OCI-LY7 (cell line): Measurements from ENCODE around the gene ZNF512. TPM values are rescaled to one million over a fixed set of nuclear protein-coding genes. Genes with fewer than 3 reads are reported as not detected.

ENCODE experiments used
- BruUV-seq: library from RNA; stranded (reverse); fragments of 400-500 nt; replicated peaks from 2 replicates; lab custom pipeline; 2021; lab: Mats Ljungman, UMichigan
- CTCF ChIA-PET: fragments of 300-600 bp; sonication (Branson Sonifier 250); formaldehyde crosslinking; loops from one replicate; lab custom pipeline; 2022; ENCODE audit warnings: antibody characterized with exemption; ENCODE audit not compliant: unreplicated experiment; lab: Charles Lee
- POLR2A ChIA-PET: fragments of 300-600 bp; sonication (Branson Sonifier 250); formaldehyde crosslinking; loops from one replicate; lab custom pipeline; 2022; ENCODE audit warnings: antibody characterized with exemption; lab: Charles Lee
- DNase-seq: peaks from one replicate; pipeline ENCODE4 v3.0.0-alpha.2; 2015; ENCODE audit warnings: low spot score
- H2AFZ ChIP-seq: fragments of 200-600 bp; sonication (generic), shearing (Covaris generic); 2 replicates; pipeline ENCODE4 v1.6.1; 2014; ENCODE audit warnings: mild to moderate bottlenecking, antibody characterized with exemption, low read length, moderate library complexity
- H3K27ac ChIP-seq: fragments of 200-600 bp; sonication (generic); 2 replicates; pipeline ENCODE4 v1.5.1; 2014; ENCODE audit warnings: mixed run types, low read depth, mild to moderate bottlenecking, moderate library complexity, low read length, inconsistent platforms; ENCODE audit not compliant: poor library complexity, severe bottlenecking
- H3K36me3 ChIP-seq: fragments of 200-600 bp; sonication (generic); 2 replicates; pipeline ENCODE4 v1.6.1; 2014; ENCODE audit warnings: mild to moderate bottlenecking, antibody characterized with exemption, low read length, moderate library complexity, mixed read lengths; ENCODE audit not compliant: insufficient read depth
- H3K4me1 ChIP-seq: fragments of 200-600 bp; sonication (generic); 2 replicates; pipeline ENCODE4 v1.5.1; 2014; ENCODE audit warnings: mild to moderate bottlenecking, low read length; ENCODE audit not compliant: insufficient read depth, poor library complexity, severe bottlenecking
- H3K4me2 ChIP-seq: fragments of 200-600 bp; sonication (generic); 2 replicates; pipeline ENCODE4 v1.6.1; 2014; ENCODE audit warnings: mild to moderate bottlenecking, low read length
- H3K4me3 ChIP-seq: fragments of 200-600 bp; sonication (generic); 2 replicates; pipeline ENCODE4 v1.5.1; 2014; ENCODE audit warnings: mild to moderate bottlenecking, low read depth, low read length; ENCODE audit not compliant: poor library complexity, severe bottlenecking
- H3K79me2 ChIP-seq: fragments of 200-600 bp; sonication (generic); 2 replicates; pipeline ENCODE4 v1.6.1; 2016; ENCODE audit warnings: low read depth, mild to moderate bottlenecking, low read length, moderate library complexity, mixed read lengths; ENCODE audit not compliant: insufficient read depth
- H3K9me2 ChIP-seq: fragments of 200-600 bp; sonication (generic); 2 replicates; pipeline ENCODE4 v1.6.1; 2016; ENCODE audit warnings: mild to moderate bottlenecking, low read length, mixed read lengths; ENCODE audit not compliant: insufficient read depth
- H3K9me3 ChIP-seq: fragments of 200-600 bp; sonication (generic); 2 replicates; pipeline ENCODE4 v1.6.1; 2014; ENCODE audit warnings: mild to moderate bottlenecking, mixed run types, low read length, mixed read lengths
- H4K20me1 ChIP-seq: fragments of 200-600 bp; sonication (generic); 2 replicates; pipeline ENCODE4 v1.6.1; 2014; ENCODE audit warnings: mild to moderate bottlenecking, antibody characterized with exemption, low read length, moderate library complexity, mixed read lengths; ENCODE audit not compliant: insufficient read depth
- CTCF ChIP-seq: fragments of 200-600 bp; sonication (generic); conservative IDR thresholded peaks from 2 replicates; pipeline ENCODE4 v1.5.1; 2014; ENCODE audit warnings: mild to moderate bottlenecking, antibody characterized with exemption, low read length, moderate library complexity, mixed read lengths
- EZH2phosphoT487 ChIP-seq: fragments of 200-600 bp; sonication (generic); IDR thresholded peaks from 2 replicates; pipeline ENCODE4 v1.6.1; 2018; ENCODE audit warnings: low read depth, borderline replicate concordance, mild to moderate bottlenecking, mixed run types, antibody characterized with exemption, low read length, moderate library complexity, mixed read lengths
- intact Hi-C: fragments of 100-400 bp; cut with micrococcal nuclease; formaldehyde crosslinking; loops from one replicate; pipeline ENCODE4 v1.10.0; 2022; ENCODE audit not compliant: unreplicated experiment
- total RNA-seq, 2 experiments: library from RNA; depleted of rRNA in 1 of 2; stranded (reverse); fragments of >200 nt in 1 of 2; shearing (Covaris generic) in 1 of 2; gene quantifications; 2 replicates each; pipeline ENCODE4 v1.2.3, GENCODE V29; 2014 to 2022

The ZNF512 gene
- total RNA-seq, 2 experiments from 2014 or later: 40.7 to 57.8 TPM

GRCh38 chr2:27569398-27569797 lies 13.4 kb upstream of the ZNF512 start:
- Histone ChIP-seq H3K79me2 (no peaks in the 10 kb centered on the region), H3K27ac (no peak overlapping the region), H3K9me2 (no peaks in the 10 kb centered on the region), H3K4me3 (no peak overlapping the region), H4K20me1 (no peaks in the 10 kb centered on the region), H3K9me3 (no peaks in the 10 kb centered on the region), H2AFZ (no peak overlapping the region), H3K4me2 (no peak overlapping the region), H3K4me1 (no peaks in the 10 kb centered on the region), H3K36me3 (no peaks in the 10 kb centered on the region)
- POLR2A ChIA-PET: no interaction called here
- DNase-seq: no peak
- CTCF ChIA-PET: no interaction called here
- no peak for TF ChIP-seq CTCF
- no peak for TF ChIP-seq EZH2phosphoT487
- no TSS peak for BruUV-seq
- intact Hi-C loops: no loop called here

- Histone ChIP-seq H2AFZ (no peak overlapping the region), H3K4me2 (no peak overlapping the region), H3K4me1 (no peaks in the 10 kb centered on the region), H3K27ac (no peak overlapping the region), H4K20me1 (no peaks in the 10 kb centered on the region), H3K4me3 (no peak overlapping the region), H3K36me3 (no peaks in the 10 kb centered on the region), H3K79me2 (no peaks in the 10 kb centered on the region), H3K9me2 (no peaks in the 10 kb centered on the region), H3K9me3 (no peaks in the 10 kb centered on the region)
- intact Hi-C loops: no loop called here
- BruUV-seq: no TSS peak
- DNase-seq: no peak
- ChIA-PET POLR2A (interaction anchor here (1.4 kb wide), 1 partner anchor 14 kb away, joined by 3 read pairs; no protein-coding TSS in a partner anchor), CTCF (interaction anchor here (0.9 kb wide), 1 partner anchor 139 kb away, joined by 3 read pairs; no protein-coding TSS in a partner anchor)
- TF ChIP-seq CTCF (no peak), EZH2phosphoT487 (no peak)
Measured at GRCh38 chr2:27571197-27571596, 11.6 kb upstream of the ZNF512 start.

GRCh38 chr2:27571681-27572080 lies 11.2 kb upstream of the ZNF512 start:
- intact Hi-C loops: no loop called here
- Histone ChIP-seq H3K79me2 (no peaks in the 10 kb centered on the region), H3K4me3 (no peak overlapping the region), H4K20me1 (no peaks in the 10 kb centered on the region), H3K9me2 (no peaks in the 10 kb centered on the region), H3K36me3 (no peaks in the 10 kb centered on the region), H3K4me2 (no peak overlapping the region), H3K27ac (no peak overlapping the region), H3K4me1 (no peaks in the 10 kb centered on the region), H3K9me3 (no peaks in the 10 kb centered on the region), H2AFZ (no peak overlapping the region)
- no TSS peak for BruUV-seq
- CTCF ChIA-PET: interaction anchor here (0.9 kb wide), 1 partner anchor 139 kb away, joined by 3 read pairs; no protein-coding TSS in a partner anchor
- TF ChIP-seq EZH2phosphoT487: no peak
- TF ChIP-seq CTCF: no peak
- POLR2A ChIA-PET: no interaction called here
- no peak for DNase-seq
